Body of pancreas (tissue), 4 donors: ENCODE results near the gene DUSP16.
A peak's percentile ranks its signal among the peaks of the same experiment; 100 is the strongest.

Experiments
- POLR2A ChIP-seq, 3 donors: fragments of 450-650 bp; IDR thresholded peaks; one replicate each; pipeline ENCODE4 v1.6.1; 2016; ENCODE audit warnings: antibody characterized with exemption in 3 of 3, mild to moderate bottlenecking in 2 of 3
- TF ChIP-seq, protein P1 (sequence below), 7 experiments: fragments of 450-650 bp in 4 of 7; fragments of 200-600 bp in 3 of 7; sonication (generic) in 3 of 7; IDR thresholded peaks; one replicate each; pipeline ENCODE4 v1.5.1; 2016 to 2019; ENCODE audit warnings: antibody characterized with exemption in 7 of 7

GRCh38 chr12:12562585-12563261 lies at the start of gene DUSP16:
- TF ChIP-seq, protein P1, sequence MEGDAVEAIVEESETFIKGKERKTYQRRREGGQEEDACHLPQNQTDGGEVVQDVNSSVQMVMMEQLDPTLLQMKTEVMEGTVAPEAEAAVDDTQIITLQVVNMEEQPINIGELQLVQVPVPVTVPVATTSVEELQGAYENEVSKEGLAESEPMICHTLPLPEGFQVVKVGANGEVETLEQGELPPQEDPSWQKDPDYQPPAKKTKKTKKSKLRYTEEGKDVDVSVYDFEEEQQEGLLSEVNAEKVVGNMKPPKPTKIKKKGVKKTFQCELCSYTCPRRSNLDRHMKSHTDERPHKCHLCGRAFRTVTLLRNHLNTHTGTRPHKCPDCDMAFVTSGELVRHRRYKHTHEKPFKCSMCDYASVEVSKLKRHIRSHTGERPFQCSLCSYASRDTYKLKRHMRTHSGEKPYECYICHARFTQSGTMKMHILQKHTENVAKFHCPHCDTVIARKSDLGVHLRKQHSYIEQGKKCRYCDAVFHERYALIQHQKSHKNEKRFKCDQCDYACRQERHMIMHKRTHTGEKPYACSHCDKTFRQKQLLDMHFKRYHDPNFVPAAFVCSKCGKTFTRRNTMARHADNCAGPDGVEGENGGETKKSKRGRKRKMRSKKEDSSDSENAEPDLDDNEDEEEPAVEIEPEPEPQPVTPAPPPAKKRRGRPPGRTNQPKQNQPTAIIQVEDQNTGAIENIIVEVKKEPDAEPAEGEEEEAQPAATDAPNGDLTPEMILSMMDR (IDR thresholded peaks at IDR 0.05), result peak in 4 of 7 experiments; percentile 20 to 49 (median 34)
- TF ChIP-seq POLR2A (IDR thresholded peaks at IDR 0.05), result peak; percentile 69 to 89 (median 81)
